GM19238 (cell line): ENCODE measurements around the gene RPL14.
"Not testable (repeated sequence)": the region's sequence is repeated elsewhere in the genome, so short reads cannot be mapped to it uniquely, and the experiment has no call there.

ENCODE experiments used
- DNase-seq: peaks from one replicate; pipeline ENCODE4 v3.0.0; 2011; ENCODE audit warnings: low spot score; ENCODE audit not compliant: insufficient read length

The RPL14 gene

GRCh38 chr3:40462838-40463237, 5.7 kb downstream of the RPL14 start:
- not testable (repeated sequence) for DNase-seq

GRCh38 chr3:40463579-40463978, 6.4 kb downstream of the RPL14 start:
- DNase-seq: no peak

- DNase-seq: no peak
Measured at GRCh38 chr3:40464339-40465110, 7.4 kb downstream of the RPL14 start.

- no peak for DNase-seq
Measured at GRCh38 chr3:40465111-40465407, 7.9 kb downstream of the RPL14 start.

- no peak for DNase-seq
Measured at GRCh38 chr3:40465456-40465855, 8.3 kb downstream of the RPL14 start.

GRCh38 chr3:40468018-40468417, 10.9 kb downstream of the RPL14 start:
- no peak for DNase-seq

- no peak for DNase-seq
Measured at GRCh38 chr3:40470701-40471100, 13.6 kb downstream of the RPL14 start.

GRCh38 chr3:40476478-40477470, 19.6 kb downstream of the RPL14 start, which contains the start of gene ZNF619:
Gene ZNF619, plus strand, starts transcription at chr3:40477122. Its CDS starts 858 bp downstream, at chr3:40477980.
- peak; percentile 70 for DNase-seq

- DNase-seq: no peak
Measured at GRCh38 chr3:40477666-40478065, 20.5 kb downstream of the RPL14 start.

GRCh38 chr3:40487172-40487571, 30.0 kb downstream of the RPL14 start:
- DNase-seq: no peak

GRCh38 chr3:40490916-40491315, 33.8 kb downstream of the RPL14 start:
- DNase-seq: no peak

GRCh38 chr3:40494698-40495097, 37.6 kb downstream of the RPL14 start:
- no peak for DNase-seq

GRCh38 chr3:40497288-40497687, 40.1 kb downstream of the RPL14 start:
- no peak for DNase-seq

GRCh38 chr3:40499952-40500351, 42.8 kb downstream of the RPL14 start:
- no peak for DNase-seq

GRCh38 chr3:40502034-40502433, 44.9 kb downstream of the RPL14 start:
- DNase-seq: no peak

GRCh38 chr3:40504636-40505430, 47.7 kb downstream of the RPL14 start:
- DNase-seq: no peak

- DNase-seq: peak; percentile 43
Measured at GRCh38 chr3:40505599-40506462, 48.7 kb downstream of the RPL14 start, which contains the start of gene ZNF620. Gene ZNF620, plus strand, starts transcription at chr3:40506039. Its CDS starts 314 bp downstream, at chr3:40506353.

GRCh38 chr3:40511031-40511718, 54.0 kb downstream of the RPL14 start:
- no peak for DNase-seq

GRCh38 chr3:40516201-40516600, 59.1 kb downstream of the RPL14 start:
- DNase-seq: no peak

- no peak for DNase-seq
Measured at GRCh38 chr3:40518067-40518466, 60.9 kb downstream of the RPL14 start.
